Stimulated activated CD4-positive, alpha-beta T cell treated with anti-CD3 and anti-CD28 coated beads, Interleukin-1b, Interleukin-23, amount 100 ng/mL, for 48 hours (primary cell): ENCODE results near the gene IQSEC1.
"Not testable (repeated sequence)": the region's sequence is repeated elsewhere in the genome, so short reads cannot be mapped to it uniquely, and the experiment has no call there.

ENCODE experiments used
- DNase-seq: peaks from one replicate; pipeline ENCODE4 v3.0.0-alpha.2; 2020

The IQSEC1 gene

DNA sequence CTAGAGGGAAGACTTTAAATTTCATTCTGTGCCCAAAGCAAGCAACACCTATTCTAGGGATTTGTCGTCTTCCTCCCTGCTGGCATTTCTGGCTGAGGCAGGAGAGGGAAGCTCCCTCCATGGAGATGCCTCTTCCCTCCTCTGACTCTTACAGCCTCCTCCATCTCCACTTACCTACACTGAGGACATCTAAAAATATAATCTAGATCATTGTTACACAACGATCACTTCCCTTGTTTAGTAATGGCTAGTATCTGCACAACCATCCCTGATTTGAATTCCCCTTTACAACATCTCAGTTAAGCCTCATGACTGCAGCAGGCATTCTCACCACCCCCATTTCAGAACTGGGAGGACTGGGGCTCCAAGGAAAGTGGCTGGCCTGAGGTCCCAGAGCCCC, 219.4 kb downstream of the IQSEC1 start:
- DNase-seq, result not testable (repeated sequence)

DNA sequence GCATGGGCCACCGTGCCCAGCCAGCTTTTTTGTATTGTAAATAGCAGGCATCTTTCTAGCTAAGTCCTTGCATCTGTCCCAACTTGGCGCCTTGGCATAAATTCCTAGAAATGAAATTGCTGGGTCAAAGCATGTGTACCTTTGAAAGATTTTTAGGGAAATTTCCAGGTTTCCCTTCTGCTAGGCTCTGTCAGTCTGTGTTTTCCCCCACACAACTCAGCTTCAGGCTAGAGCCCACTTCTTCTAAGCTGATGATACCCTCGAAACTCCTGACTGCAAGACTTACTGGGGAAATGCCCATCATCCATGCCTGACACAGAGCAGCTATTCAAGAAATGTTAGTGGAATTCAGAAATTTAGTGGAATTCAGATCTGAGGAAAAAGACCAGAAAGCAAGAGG, 221.0 kb downstream of the IQSEC1 start:
- DNase-seq, result no peak
